NCI-H1092 treated with DMSO at 0.1 percent for 48 hours (cell line): Measurements from ENCODE around the gene COMTD1.
A peak's percentile ranks its signal among the peaks of the same experiment; 100 is the strongest.

Source experiments
- DNase-seq: peaks from one replicate; lab custom pipeline; 2025; lab: John Stamatoyannopoulos, UW

The COMTD1 gene

GRCh38 chr10:75235375-75236177 lies at the start of gene COMTD1:
TSS of gene COMTD1 (minus strand) at chr10:75235957. CDS start at chr10:75235928, 29 bp downstream.
- DNase-seq: peak; percentile 66

- DNase-seq: no peak
Measured at GRCh38 chr10:75283671-75284470, 48.1 kb upstream of the COMTD1 start.

GRCh38 chr10:75283078-75283670 lies 47.4 kb upstream of the COMTD1 start:
- DNase-seq: no peak

- no peak for DNase-seq
Measured at GRCh38 chr10:75281974-75282373, 46.2 kb upstream of the COMTD1 start.

GRCh38 chr10:75280236-75280635 lies 44.5 kb upstream of the COMTD1 start:
- DNase-seq: no peak

GRCh38 chr10:75276069-75276872 lies 40.5 kb upstream of the COMTD1 start:
- DNase-seq: no peak

- DNase-seq: no peak
Measured at GRCh38 chr10:75272896-75273295, 37.1 kb upstream of the COMTD1 start.

- no peak for DNase-seq
Measured at GRCh38 chr10:75272094-75272493, 36.3 kb upstream of the COMTD1 start.

- no peak for DNase-seq
Measured at GRCh38 chr10:75269605-75270004, 33.8 kb upstream of the COMTD1 start.

GRCh38 chr10:75266945-75267344 lies 31.2 kb upstream of the COMTD1 start:
- no peak for DNase-seq

GRCh38 chr10:75265856-75266255 lies 30.1 kb upstream of the COMTD1 start:
- no peak for DNase-seq

GRCh38 chr10:75263806-75264205 lies 28.0 kb upstream of the COMTD1 start:
- no peak for DNase-seq

- peak; percentile 64 for DNase-seq
Measured at GRCh38 chr10:75261813-75262705, 26.3 kb upstream of the COMTD1 start.

- DNase-seq: no peak
Measured at GRCh38 chr10:75260990-75261389, 25.2 kb upstream of the COMTD1 start.

- no peak for DNase-seq
Measured at GRCh38 chr10:75254739-75255138, 19.0 kb upstream of the COMTD1 start.

GRCh38 chr10:75253281-75254220 lies 17.8 kb upstream of the COMTD1 start:
- DNase-seq: no peak

GRCh38 chr10:75250934-75251333 lies 15.2 kb upstream of the COMTD1 start:
- DNase-seq: no peak

- no peak for DNase-seq
Measured at GRCh38 chr10:75247797-75248196, 12.0 kb upstream of the COMTD1 start.

GRCh38 chr10:75246506-75246905 lies 10.7 kb upstream of the COMTD1 start:
- no peak for DNase-seq
